GM10248 (cell line): Measurements from ENCODE around the gene CARMIL1.

Source experiments
- CTCF ChIA-PET: fragments of 300-600 bp; sonication (Branson Sonifier 250); formaldehyde crosslinking; extraction: SDS; loops from one replicate; lab custom pipeline; 2021; ENCODE audit warnings: antibody characterized with exemption; lab: Yijun Ruan, JAX
- POLR2A ChIA-PET: fragments of 350-650 bp; sonication (Branson Sonifier 250); formaldehyde crosslinking; extraction: SDS; loops from one replicate; lab custom pipeline; 2020; ENCODE audit warnings: antibody characterized with exemption; lab: Yijun Ruan, JAX
- DNase-seq: peaks from one replicate; pipeline ENCODE4 v3.0.0; 2012; ENCODE audit errors: extremely low spot score
- TF ChIP-seq, protein P1 (sequence below): IDR thresholded peaks from 2 replicates; pipeline ENCODE4 v1.5.1; 2012; ENCODE audit warnings: mild to moderate bottlenecking, low read depth; ENCODE audit errors: extremely low read depth, missing control alignments, control extremely low read depth

CARMIL1 gene

DNA sequence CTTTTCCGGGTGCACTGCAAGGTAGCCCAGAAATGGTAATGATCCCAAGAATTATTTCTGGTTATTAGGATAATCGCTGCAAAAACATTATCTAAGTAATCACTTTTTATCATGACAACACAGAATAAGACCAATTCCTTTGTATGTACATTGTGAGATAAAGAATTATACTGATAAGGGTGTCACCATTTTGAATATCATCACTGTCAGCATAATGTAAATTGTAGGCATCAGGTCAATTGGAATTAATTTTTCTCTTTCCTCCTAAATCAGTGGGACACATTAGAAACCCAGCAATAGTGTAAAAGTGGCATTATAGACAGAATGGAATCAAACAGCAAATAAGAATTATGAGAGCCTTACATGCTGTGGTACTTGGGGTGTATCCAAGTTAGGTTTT lies 189.7 kb downstream of the CARMIL1 start:
- no peak for DNase-seq
- ChIA-PET CTCF (interaction anchor here (1.1 kb wide), 1 partner anchor 35 kb away, joined by 3 read pairs; no protein-coding TSS in a partner anchor), POLR2A (no interaction called here)
- TF ChIP-seq, protein P1, sequence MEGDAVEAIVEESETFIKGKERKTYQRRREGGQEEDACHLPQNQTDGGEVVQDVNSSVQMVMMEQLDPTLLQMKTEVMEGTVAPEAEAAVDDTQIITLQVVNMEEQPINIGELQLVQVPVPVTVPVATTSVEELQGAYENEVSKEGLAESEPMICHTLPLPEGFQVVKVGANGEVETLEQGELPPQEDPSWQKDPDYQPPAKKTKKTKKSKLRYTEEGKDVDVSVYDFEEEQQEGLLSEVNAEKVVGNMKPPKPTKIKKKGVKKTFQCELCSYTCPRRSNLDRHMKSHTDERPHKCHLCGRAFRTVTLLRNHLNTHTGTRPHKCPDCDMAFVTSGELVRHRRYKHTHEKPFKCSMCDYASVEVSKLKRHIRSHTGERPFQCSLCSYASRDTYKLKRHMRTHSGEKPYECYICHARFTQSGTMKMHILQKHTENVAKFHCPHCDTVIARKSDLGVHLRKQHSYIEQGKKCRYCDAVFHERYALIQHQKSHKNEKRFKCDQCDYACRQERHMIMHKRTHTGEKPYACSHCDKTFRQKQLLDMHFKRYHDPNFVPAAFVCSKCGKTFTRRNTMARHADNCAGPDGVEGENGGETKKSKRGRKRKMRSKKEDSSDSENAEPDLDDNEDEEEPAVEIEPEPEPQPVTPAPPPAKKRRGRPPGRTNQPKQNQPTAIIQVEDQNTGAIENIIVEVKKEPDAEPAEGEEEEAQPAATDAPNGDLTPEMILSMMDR = no peak

GRCh38 chr6:25469797-25470388 lies 190.7 kb downstream of the CARMIL1 start:
- ChIA-PET CTCF (interaction anchor here (0.9 to 1.5 kb wide), 5 partner anchors 10 to 191 kb away, joined by 3 to 5 read pairs (median 3); no protein-coding TSS in a partner anchor), POLR2A (no interaction called here)
- TF ChIP-seq, protein P1 = no peak
- no peak for DNase-seq

- ChIA-PET POLR2A (no interaction called here), CTCF (interaction anchor here (1.0 to 1.3 kb wide), 2 partner anchors 18 to 157 kb away, joined by 3 to 4 read pairs; no protein-coding TSS in a partner anchor)
- TF ChIP-seq, protein P1 = no peak
- DNase-seq = no peak
Observed at GRCh38 chr6:25472306-25472705, 193.1 kb downstream of the CARMIL1 start.

- DNase-seq = no peak
- TF ChIP-seq, protein P1 = no peak
- ChIA-PET POLR2A (no interaction called here), CTCF (interaction anchor here (0.8 to 1.3 kb wide), 2 partner anchors 17 to 18 kb away, joined by 3 to 4 read pairs; no protein-coding TSS in a partner anchor)
Observed at GRCh38 chr6:25472906-25473305, 193.7 kb downstream of the CARMIL1 start.

DNA sequence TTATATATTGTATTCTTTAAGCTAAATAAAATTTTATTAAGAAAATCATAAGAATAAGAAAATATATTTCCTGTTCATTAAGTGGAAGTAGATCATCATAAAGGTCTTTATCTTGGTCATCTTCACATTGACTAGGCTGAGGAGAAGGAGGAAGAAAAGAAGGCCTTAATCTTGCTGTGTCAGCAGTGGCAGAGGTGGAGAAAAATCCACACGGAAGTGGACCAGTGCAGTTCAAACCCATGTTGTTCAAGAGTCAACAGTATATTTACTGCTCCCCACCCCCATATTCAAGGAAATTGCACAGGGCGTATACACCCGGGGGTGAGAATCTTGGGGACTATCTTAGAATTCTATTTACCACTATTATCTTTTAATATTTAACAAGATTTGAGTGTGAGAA lies 194.3 kb downstream of the CARMIL1 start:
- TF ChIP-seq, protein P1 = no peak
- DNase-seq = no peak
- CTCF ChIA-PET = interaction anchor here (0.8 to 1.3 kb wide), 2 partner anchors 16 to 17 kb away, joined by 3 to 4 read pairs; no protein-coding TSS in a partner anchor
- POLR2A ChIA-PET = no interaction called here

DNA sequence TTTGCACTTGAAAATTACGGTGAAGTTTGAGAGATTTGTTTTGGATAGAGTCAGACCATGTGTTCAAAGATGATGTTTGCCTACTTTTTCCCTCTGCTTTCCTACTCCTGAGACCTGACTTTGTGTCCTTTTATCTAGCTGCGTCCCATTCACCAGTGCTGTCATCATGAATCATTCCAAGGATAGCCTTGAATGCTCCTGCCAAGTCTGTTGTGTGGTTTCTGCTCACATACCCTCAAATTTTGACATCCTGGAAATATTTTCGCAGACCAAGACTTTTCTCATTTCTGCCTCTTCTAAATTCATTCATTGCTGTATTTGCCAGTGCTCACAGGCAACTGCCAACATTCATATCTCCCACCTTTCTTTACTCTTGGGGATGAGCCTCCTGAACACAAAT lies 197.0 kb downstream of the CARMIL1 start:
- POLR2A ChIA-PET = no interaction called here
- TF ChIP-seq, protein P1 = no peak
- DNase-seq = no peak
- CTCF ChIA-PET = interaction anchor here (0.8 to 8.0 kb wide), 4 partner anchors 15 to 210 kb away, joined by 3 to 52 read pairs (median 3); partner anchors contain the start of gene CARMIL1
